ENCODE data around the gene GKN2.
A peak's percentile ranks its signal among the peaks of the same experiment; 100 is the strongest.
"Not testable (repeated sequence)": the region's sequence is repeated elsewhere in the genome, so short reads cannot be mapped to it uniquely, and the experiment has no call there.

The GKN2 gene

DNA sequence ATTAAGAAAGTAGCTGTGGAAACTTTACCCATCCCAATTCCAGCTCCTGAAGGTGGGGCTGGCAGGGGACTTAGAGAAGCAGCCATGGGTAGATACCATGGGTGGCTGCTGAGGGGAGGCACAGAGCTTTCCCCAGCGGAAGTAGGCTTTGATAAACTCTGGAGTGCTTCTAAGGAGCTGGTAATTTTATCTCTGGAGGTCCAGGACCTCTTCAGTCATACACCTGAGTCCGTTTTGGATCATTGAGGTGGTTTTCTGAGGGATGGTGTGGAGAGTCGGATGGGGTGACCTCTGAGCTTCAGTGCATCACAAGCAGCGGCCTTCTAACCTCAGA, 44.8 kb downstream of the GKN2 start:
- Mint-ChIP-seq H3K36me3 (no peaks in the 10 kb centered on the region), H3K9me3 (no peaks in the 10 kb centered on the region), H3K4me3 (peak overlapping the region; percentile 41), H3K27me3 (no peaks in the 10 kb centered on the region), H3K27ac (peak overlapping the region; percentile 90), H3K4me1 (peaks cover 29% of the 10 kb centered on the region)
- DNase-seq (ENCODE audit: low spot score in 2 of 2) = no peak
- ATAC-seq (ENCODE audit: low read depth) = no peak

GRCh38 chr2:68907232-68907919, 45.3 kb downstream of the GKN2 start:
- H3K4me1 Mint-ChIP-seq = peaks cover 29% of the 10 kb centered on the region
- H3K4me3 Mint-ChIP-seq = peak overlapping the region; percentile 41
- no peaks in the 10 kb centered on the region for H3K36me3 Mint-ChIP-seq
- no peak for DNase-seq (ENCODE audit: low spot score in 2 of 2)
- no peaks in the 10 kb centered on the region for H3K9me3 Mint-ChIP-seq
- ATAC-seq (ENCODE audit: low read depth) = no peak
- H3K27me3 Mint-ChIP-seq = no peaks in the 10 kb centered on the region
- peak overlapping the region; percentile 90 for H3K27ac Mint-ChIP-seq

DNA sequence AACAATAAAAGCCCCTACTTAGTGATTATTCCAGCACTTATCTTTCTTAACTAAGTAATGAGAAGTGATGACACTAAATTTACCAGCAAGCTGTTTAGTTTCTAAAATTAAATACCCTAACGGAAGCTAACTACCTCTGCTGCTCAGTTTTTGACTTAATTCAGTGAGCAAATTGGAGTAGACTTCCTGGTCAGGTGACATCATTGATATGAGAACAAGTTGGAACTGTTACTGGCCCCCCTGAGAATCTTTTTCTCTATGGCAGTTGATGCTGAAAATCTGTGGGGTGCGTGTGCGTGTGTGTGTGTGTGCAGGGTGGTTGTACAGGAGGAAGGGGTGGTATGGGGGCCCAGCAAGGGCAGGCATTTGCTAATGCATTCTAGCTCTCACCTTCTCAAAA, 46.0 kb downstream of the GKN2 start:
- Mint-ChIP-seq H3K27me3 (no peaks in the 10 kb centered on the region), H3K9me3 (peaks cover 2% of the 10 kb centered on the region), H3K36me3 (no peaks in the 10 kb centered on the region), H3K4me3 (no peak overlapping the region), H3K4me1 (peaks cover 29% of the 10 kb centered on the region), H3K27ac (no peak overlapping the region)
- no peak for DNase-seq (ENCODE audit: low spot score in 2 of 2)
- no peak for ATAC-seq (ENCODE audit: low read depth)

- no peaks in the 10 kb centered on the region for H3K36me3 Mint-ChIP-seq
Observed at GRCh38 chr2:68905116-68905515, 47.6 kb downstream of the GKN2 start.

GRCh38 chr2:68901561-68901960, 51.1 kb downstream of the GKN2 start:
- H3K27ac Mint-ChIP-seq = no peak overlapping the region
- H3K4me1 Mint-ChIP-seq = peaks cover 5% of the 10 kb centered on the region
- no peak overlapping the region for H3K4me3 Mint-ChIP-seq
- DNase-seq (ENCODE audit: low spot score in 2 of 2) = no peak
- no peaks in the 10 kb centered on the region for H3K36me3 Mint-ChIP-seq
- H3K27me3 Mint-ChIP-seq = no peaks in the 10 kb centered on the region
- H3K9me3 Mint-ChIP-seq = peaks cover 8% of the 10 kb centered on the region
- ATAC-seq (ENCODE audit: low read depth) = no peak

More at GRCh38 chr2:68905116-68905515, 47.6 kb downstream of the GKN2 start:
- ATAC-seq (ENCODE audit: low read depth) = no peak
- H3K27ac Mint-ChIP-seq = no peak overlapping the region
- no peak for DNase-seq (ENCODE audit: low spot score in 2 of 2)
- H3K4me3 Mint-ChIP-seq = no peak overlapping the region
- H3K27me3 Mint-ChIP-seq = no peaks in the 10 kb centered on the region
- H3K9me3 Mint-ChIP-seq = peaks cover 7% of the 10 kb centered on the region
- H3K4me1 Mint-ChIP-seq = peaks cover 29% of the 10 kb centered on the region

DNA sequence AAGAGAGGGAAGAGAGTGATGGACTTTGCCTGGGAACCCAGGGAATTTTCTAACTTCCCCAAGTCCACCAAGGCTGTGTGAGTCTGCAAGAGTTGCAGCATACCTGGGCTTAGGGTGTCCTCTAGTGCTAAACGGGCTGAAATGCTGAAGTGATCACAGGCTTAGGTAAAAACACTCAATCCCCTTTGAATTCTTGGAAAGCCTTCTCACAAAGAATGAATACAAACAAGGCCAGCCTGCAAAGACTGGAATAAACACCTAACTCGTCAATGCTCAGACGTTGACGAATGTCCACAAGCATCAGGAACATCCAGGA, 51.5 kb downstream of the GKN2 start:
- ATAC-seq (ENCODE audit: low read depth) (no peak), DNase-seq (ENCODE audit: low spot score in 2 of 2) (no peak)
- no peaks in the 10 kb centered on the region for H3K27me3 Mint-ChIP-seq

GRCh38 chr2:68900496-68901198, 52.0 kb downstream of the GKN2 start:
- H3K9me3 Mint-ChIP-seq = peaks cover 8% of the 10 kb centered on the region
- H3K4me1 Mint-ChIP-seq = peaks cover 4% of the 10 kb centered on the region
- H3K4me3 Mint-ChIP-seq = no peak overlapping the region
- DNase-seq (ENCODE audit: low spot score in 2 of 2) (no peak), ATAC-seq (ENCODE audit: low read depth) (no peak)
- no peaks in the 10 kb centered on the region for H3K27me3 Mint-ChIP-seq
- no peaks in the 10 kb centered on the region for H3K36me3 Mint-ChIP-seq
- H3K27ac Mint-ChIP-seq = no peak overlapping the region

More for the DNA sequence above, 51.5 kb downstream of the GKN2 start:
- Mint-ChIP-seq H3K36me3 (no peaks in the 10 kb centered on the region), H3K9me3 (peaks cover 8% of the 10 kb centered on the region), H3K27ac (no peak overlapping the region), H3K4me3 (no peak overlapping the region), H3K4me1 (peaks cover 5% of the 10 kb centered on the region)

GRCh38 chr2:68895981-68896380, 56.7 kb downstream of the GKN2 start:
- H3K27me3 Mint-ChIP-seq; DNase-seq (ENCODE audit: low spot score in 2 of 2); H3K9me3 Mint-ChIP-seq; H3K36me3 Mint-ChIP-seq; ATAC-seq (ENCODE audit: low read depth); H3K27ac Mint-ChIP-seq; H3K4me1 Mint-ChIP-seq; H3K4me3 Mint-ChIP-seq: not testable (repeated sequence)

All from memory B cell (primary cell).